DMS114 treated with DMSO at 0.1 percent for 48 hours (cell line): ENCODE data around the gene NXPH4.

Experiments used
- DNase-seq: peaks from one replicate; lab custom pipeline; 2025; ENCODE audit not compliant: unreplicated experiment; lab: John Stamatoyannopoulos, UW

The NXPH4 gene

DNA sequence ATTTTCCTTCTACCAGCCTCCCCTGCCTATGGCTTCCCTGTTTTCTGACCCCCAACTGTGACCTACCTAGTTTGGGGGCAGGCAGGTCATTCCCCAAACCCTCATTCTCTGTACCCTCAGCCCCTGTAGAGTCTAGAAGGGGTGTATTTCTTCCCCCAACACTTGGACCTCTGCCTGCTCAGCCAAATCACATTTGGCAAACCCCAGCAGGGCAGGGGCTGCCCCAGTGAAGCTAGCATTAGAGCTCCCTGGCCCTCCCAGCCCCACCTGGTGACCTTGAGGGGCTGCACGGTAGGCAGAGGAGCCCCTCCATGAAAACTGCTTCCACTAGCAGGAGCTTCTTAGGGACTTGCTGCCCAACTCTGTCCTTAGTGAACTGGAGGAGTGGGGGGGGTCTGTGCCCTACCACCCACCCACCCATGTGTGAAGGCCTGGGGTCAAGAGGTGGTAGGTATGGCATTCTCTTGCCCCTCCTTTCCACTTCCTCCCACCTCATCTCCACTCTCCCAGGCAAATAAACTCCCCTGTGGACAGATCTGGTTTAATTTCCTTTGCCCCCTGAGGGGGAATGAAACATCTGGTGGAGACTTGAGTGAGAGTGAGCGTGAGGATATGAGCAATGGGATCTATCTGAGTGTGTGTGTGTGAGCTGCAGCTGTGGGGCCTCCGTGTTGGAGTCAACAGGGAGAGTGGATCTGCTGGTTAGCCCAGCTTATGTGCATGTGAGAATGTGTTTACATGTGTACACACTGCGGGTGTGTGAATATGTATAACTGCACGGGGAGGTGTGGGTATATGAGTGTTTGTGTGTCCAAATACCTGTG, 1.6 kb downstream of the NXPH4 start:
- DNase-seq, result no peak

DNA sequence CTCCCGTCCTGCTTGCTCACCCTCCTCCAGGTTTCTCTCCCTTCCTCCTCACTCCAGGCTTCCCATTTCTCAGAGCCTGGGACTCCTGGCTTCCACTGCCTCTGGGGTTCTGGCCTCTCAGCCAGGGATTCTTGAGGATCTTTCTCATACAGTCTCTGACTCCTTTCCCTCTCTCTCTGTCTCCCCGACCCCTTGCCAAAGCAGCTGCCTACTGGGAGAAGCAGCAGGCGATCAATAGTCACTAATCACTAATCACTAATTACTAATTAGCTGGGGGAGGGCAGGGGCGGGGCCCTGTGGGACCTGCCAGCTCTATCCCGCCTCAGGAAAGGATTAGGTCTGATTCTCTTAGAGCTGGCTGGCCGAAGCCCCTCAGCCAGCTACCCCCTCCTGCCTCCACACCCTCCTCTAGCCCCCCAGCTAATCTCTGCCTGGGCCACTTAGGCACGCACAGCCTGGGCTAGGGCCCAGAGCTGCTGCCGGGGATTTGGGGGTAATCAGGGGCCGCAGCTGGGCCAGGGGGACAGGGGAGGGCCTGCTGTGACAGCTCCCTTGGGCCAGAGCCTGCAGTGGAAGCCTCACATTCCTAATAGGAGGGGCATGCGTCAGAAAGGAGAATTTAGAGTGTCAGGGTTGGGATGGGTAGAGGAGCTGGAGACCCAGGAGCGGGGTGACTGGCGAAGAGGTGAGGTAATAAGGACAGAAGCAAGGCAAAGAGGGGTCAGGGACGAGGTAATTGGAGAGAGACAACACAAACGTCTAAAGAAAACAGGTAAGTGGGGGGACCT, 2.8 kb downstream of the NXPH4 start:
- no peak for DNase-seq

DNA sequence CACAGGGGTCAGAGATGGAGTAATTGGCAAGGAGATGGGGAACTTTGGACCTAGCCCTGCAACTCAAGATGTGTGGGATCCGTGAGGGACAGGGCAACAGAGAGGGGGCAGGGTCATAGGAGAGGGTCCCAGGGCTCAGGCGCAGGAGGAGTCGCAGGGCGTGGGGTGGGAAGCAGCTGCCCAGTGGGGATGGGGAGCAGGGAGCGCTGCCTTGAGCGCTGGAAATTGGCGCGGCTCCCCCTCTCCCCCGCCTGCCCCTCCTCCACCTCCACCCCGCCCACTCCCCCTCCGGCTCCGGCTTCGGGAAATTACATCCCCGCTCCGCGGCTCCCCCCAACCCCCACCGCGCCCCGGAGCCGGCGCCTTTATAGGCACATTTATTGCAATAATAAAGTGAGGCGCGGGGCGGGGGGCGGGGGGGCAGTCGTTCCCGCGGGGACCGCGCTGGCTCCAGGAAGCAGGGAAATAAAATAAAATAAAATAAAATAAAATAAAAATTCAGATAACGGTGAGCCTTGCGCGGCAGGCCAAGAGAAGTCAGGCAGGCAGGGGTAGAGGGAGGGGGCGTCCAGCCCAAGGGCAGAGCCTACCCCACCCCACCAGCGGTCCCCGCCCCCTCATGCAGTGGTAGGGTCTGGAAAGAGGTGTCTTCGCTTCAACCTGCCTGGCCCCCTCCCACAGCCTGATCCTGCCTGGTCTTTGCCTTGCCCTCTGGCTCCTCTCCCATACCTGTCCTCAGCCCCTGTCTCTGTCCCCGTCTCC, 3.6 kb downstream of the NXPH4 start:
- DNase-seq, result no peak

DNA sequence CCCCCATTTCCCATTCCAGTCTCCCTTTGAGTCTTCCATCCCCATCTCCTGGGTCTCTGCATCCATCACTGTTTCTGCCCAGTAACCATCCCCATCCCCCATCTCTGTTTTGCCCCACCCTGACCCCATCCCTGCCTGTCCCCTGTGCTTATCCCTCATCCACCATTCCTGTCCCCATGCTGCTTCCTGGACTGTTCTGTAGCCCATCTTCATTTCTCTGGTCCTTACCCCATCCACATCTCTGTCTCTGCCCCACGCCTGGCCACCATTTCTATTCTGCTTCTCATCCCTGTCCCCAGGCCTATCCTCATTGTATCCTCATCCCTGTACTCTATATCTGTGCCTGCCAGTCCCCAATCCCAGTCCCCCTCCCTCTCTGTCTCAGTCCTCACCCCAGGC, 4.2 kb downstream of the NXPH4 start:
- DNase-seq, result no peak

DNA sequence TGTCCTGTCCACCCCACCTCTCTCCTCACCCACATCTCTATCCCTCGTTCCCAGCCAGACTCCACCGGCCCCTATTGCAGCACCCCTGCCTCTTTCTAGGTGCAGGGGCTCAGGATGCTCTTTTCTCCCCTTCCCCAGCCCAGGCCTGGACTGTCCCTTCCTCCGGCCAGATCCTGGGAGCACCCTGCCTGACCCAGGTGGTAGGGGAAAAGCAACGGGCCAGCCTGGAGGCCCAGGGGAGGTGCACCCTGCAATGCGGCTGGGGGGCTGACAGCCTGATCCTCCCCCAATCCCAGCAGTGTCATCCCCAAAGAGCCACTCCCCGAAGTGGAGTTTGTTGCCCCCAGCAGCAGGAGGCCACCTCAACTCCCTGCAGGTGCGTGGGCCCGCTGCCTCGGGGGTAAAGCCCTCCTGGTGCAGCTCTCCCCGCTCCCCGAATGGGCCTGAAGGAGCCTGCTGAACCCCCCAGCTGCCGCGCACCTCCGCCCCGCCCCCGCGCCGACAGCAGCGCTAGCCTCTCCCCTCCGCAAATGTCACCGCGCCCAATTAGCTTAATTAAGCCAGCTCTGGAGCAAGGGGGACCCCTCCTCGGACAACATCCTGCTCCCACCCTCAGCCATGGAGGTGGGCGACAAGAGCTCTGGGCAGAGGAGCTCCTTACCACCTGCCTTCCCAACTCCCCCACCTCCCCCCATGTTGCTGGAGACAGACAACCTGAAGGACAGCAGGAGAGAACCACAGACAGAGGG, 4.7 kb downstream of the NXPH4 start:
- DNase-seq, result no peak

DNA sequence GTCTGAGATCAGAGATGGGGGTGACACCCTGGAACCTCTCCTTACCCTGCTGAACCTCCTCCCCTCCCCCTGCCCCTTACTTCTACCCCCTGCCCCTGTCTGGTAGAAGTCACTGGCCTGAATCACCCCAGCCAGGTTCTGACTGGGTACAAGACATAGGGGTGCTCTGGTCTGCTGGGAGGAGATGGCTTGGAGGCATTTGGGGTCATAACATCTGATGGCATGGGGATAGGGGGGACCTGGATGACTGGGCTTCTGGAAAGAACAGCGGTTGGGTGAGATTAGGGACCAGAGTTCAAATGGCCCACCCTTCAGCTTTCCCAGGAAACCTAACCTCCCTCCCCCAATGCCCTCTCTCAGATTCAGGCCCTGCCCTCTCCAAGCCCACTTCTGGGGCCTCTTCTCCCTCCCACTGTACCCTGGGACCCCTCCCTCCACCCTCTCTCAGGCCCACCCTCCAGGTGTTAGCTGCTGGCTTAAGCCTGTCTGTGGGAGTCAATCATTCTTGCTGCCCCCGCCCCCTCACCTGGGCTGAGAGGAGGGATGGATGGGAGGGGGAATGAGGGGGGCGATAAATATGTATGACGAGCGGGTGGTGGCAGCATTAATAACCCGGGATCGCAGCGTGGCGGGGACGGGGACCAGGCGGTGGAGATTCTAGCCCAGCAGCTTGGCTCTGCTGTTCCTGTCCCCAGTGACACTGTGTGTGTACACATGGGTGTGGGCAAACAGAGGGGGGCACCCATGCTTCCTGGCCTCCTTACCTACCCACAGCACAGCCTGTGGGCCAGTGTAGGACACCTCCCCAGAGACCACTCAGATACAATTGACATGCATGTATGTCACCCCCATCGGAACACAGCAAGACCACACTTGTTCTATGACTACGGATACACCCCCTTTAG, 5.9 kb downstream of the NXPH4 start:
- no peak for DNase-seq

DNA sequence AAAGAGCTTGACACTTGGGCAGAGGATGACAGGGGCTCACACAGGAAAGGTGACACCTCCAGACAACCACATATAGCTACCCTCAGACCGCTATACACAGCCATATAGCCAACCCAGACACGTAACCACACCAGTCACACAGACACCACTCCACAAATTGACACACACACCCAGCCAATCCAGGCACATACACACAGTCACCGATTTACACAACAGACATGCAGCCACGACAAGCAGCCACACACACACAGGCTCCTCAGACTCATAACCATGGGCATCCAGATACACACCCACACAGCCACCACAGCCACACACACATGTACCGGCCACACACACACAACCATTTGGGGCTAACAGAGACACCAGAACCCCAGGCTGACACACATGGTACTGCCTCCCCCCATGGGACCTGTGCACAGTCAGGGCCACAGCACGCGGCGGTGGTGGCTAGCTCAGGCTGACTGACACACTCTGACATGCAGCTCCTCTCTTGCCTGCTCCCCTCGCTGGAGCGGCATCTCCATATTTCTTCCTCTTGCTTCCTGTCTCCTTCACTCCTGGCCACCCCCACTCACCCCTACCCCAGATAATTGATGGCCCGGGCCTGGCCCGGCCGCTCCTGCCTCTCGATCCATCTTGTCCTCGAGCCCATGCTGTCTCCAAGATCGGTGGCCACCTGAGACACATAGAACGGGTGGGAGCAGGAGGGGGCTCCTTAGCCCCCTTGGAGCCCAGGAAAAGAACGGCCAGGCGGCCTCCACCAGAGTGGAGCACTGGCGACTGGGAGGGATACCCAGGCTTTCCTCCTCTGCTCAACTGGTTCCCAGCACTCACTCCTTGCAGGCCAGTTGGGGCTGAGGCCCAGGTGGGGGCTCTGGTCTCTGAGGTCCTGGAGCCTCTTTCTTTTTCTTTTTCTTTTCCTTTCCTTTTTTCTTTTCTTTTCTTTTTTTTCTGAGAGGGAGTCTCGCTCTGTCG, 6.9 kb downstream of the NXPH4 start:
- no peak for DNase-seq

DNA sequence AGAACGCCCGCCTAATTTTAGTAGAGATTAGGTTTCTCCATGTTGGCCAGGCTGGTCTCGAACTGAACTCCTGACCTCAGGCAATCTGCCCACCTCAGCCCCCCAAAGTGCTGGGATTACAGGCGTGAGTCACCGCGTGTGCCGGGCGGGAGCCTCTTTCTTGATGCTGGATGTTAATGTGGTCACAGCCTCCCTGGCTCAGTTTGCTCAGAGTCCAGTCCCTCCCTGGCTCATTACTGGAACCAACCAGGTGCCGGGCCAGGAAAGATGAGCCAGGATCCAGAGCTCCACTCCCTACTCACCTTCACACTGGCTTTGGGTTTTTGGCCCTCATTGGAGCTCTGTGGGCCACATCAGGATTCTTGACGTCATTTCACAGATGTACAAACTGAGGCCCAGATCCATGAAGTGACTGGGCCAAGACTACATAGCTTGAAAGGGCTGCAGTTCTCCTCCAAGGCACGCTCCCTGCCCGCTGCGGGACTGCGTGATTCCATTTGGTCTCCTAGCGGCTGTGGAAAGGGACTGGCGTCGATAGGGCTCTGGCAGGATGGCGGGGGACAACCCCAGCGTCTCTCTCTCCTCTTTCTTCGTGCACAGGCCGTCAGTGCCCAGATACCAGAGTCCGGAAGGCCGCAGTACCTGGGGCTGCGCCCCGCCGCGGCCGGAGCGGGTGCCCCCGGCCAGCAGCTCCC, 7.8 kb downstream of the NXPH4 start:
- DNase-seq, result no peak

DNA sequence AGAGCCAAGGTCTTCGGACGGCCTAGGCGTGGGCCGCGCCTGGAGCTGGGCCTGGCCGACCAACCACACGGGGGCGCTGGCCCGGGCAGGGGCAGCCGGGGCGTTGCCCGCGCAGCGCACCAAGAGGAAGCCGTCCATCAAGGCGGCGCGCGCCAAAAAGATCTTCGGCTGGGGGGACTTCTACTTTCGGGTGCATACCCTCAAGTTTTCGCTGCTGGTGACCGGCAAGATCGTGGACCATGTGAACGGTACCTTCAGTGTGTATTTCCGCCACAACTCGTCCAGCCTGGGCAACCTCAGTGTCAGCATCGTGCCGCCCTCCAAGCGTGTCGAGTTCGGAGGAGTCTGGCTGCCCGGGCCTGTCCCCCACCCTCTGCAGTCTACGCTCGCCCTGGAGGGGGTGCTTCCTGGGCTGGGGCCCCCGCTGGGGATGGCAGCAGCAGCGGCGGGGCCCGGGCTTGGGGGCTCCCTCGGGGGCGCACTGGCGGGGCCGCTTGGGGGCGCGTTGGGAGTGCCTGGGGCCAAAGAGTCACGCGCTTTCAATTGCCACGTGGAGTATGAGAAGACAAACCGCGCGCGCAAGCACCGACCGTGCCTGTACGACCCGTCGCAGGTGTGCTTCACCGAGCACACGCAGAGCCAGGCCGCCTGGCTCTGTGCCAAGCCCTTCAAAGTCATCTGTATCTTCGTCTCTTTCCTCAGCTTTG, 8.5 kb downstream of the NXPH4 start:
- DNase-seq, result no peak

DNA sequence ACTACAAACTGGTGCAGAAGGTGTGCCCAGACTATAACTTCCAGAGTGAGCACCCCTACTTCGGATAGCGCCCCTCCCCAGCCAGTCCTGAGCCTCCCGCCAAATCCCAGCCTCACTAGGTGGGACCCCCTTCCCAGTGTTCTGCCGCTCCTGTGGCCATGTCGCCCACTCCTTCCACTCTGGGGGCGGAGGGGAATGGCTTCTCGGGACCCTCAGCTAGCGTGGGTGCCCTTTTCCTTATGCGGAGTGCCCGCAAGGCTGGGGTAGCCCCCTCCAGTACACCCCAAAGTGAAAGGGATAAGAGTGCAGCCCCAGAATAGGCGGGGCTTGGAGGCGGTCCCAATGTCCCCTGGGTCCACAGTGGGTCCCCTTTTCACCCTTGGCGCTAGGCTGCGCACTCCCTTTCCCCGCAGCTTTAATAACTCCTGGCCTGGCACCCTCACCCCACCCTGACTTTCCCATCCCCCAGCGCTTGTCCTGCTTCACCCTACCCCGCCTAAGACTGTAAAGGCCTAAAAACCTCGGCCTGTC, 9.2 kb downstream of the NXPH4 start:
- DNase-seq, result no peak

DNA sequence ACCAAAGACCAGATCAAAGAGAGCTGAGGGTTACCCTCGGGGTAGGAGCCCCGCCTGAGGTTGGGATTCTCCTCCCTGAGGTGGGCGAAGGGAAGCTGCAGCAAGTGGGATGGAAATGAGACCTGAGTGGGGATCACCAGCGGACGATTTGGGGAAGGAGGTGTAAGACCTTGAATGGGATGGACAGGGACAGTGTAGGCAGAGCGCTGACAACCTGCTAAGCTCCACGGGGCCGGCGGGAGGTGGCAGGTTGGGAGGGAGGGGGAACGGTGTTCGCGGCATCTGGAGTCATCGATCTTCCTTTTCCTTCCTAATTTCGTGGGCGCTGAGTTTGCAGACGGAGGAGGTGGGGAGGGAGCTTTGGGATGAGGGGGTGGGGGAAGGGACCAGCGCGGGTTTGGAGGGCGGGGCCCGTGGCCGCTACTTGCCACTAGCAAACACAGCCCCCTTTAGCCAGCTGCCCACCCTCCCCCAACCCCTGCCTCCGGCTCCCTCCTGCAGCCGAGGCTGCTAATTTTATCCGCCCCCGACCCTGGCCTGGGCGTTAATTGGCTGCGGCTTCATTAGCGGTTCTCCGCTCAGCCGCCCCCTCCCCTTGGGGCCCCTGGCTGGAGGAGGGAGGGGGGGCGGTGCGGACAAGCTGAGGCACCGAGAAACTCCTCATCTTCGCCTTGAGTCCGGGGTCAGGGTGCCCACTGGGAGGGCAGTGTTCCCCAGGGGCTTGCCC, 10.2 kb downstream of the NXPH4 start:
- no peak for DNase-seq

DNA sequence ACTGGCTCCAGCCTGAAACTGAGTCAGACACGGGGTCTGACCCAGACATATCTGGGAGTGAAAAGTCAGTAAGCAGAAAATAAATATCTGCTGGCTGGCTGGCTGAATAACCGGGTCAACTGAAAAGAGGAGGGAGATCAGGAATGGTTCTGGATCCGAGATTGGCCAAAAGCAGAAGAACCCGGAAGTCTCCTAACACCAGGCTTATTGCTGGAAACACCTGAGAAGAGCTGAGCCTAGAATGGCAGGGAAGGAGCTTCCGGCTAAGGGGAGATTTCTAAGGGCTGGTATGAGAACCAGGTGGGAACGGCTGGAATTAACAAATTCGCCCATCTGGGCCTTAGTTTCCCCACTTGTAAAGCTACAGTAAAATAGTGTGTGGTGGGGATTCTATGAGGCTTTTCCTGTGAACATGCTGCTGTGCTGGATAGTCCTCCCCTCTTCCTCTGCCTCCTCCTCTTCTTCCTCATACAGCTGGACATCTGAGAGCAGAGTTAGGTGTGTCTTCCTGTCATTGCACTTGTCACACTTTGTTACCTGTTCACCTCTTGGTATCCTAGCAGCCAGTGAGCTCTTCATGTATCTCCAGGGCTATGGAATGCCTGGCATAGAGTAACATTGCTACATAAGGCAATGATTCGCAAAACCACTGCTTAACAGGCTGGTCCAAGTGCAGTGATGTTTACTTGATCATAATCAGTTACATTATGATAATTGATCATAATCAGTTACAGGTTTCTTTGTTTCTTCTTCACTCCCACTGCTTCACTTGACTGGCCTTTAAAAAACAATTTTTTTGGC, 10.9 kb downstream of the NXPH4 start:
- DNase-seq, result no peak

DNA sequence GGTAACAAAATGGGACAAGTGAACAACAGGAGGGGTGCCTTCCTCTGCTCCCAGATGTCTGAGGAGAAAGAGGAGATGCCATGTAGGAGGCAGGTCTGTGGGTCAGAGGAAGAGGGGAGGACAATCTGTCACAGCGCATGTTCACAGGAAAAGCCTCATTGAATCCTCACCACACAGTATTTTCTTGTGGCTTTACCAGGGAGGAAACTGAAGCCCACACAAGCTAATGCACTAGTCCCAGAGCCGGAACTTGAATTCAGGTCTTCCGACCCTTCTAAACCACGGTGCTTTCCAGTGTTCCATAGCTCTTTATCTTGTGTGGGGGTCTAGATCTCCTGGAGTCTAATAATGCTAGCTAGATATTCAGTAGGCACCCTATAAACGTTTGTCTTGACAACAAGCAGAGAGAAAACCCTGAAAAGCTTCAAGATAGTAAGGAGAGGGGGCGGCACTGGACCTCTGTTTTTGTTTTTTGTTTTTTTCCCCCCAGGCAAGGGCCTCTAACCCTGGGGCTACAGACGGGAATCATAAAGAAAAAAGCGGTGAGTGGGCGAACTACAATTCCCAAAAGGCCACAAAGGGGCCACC, 12.5 kb downstream of the NXPH4 start:
- no peak for DNase-seq

DNA sequence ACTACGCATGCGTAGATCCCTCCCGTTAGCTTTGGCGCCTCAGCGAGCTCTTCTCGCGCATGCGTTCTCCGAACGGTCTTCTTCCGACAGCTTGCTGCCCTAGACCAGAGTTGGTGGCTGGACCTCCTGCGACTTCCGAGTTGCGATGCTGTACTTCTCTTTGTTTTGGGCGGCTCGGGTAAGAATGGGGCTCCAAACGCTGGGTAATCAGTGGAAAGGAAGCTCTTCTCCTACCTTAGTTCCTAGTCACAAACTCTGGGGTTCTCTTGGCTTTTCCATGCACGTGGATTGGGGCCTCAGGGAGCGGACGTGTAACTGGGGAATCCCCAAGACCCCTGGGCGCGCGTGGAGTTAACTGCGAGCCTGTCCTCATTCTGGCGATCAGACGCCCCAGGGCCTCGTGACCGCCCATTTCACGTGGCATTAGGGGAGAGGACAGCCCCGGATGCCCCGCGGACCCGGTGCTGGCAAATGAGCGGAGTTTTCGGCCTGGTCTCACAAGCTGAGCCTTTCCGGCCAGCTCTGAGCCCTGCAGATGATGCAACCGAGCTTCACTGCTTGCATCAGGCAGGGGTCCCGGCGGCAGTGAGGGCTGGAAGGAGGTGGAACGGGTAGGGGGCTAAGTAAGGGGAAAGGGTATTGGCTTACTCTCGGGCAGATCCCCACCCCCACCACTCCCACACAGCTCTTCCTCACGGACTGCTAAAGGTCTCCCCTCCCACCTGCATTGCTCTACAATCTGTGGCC, 13.2 kb downstream of the NXPH4 start, which contains the start of gene SHMT2:
TSS of gene SHMT2 (plus strand) at position 78 of the 747 bp plus-strand sequence. CDS start at position 146, 68 bp downstream.
- DNase-seq, result peak; percentile 95
